Measurements from ENCODE around the gene INO80.
"Not testable (repeated sequence)": the region's sequence is repeated elsewhere in the genome, so short reads cannot be mapped to it uniquely, and the experiment has no call there.

INO80 gene

GRCh38 chr15:41121951-41122350, 5.9 kb upstream of the INO80 start:
- DNase-seq (ENCODE audit: low spot score) = no peak

- no peak for DNase-seq (ENCODE audit: low spot score)
These were observed 827 bp upstream of the INO80 start for GRCh38 chr15:41116962-41117252.

- no peak for DNase-seq (ENCODE audit: low spot score)
These were observed 396 bp downstream of the INO80 start for GRCh38 chr15:41115652-41116115.

GRCh38 chr15:41115161-41115651, 874 bp downstream of the INO80 start:
- DNase-seq (ENCODE audit: low spot score) = no peak

GRCh38 chr15:41106947-41107346, 9.1 kb downstream of the INO80 start:
- no peak for DNase-seq (ENCODE audit: low spot score)

- no peak for DNase-seq (ENCODE audit: low spot score)
These were observed 10.4 kb downstream of the INO80 start for GRCh38 chr15:41105348-41106334.

- DNase-seq (ENCODE audit: low spot score) = no peak
These were observed 11.8 kb downstream of the INO80 start for GRCh38 chr15:41104234-41104633.

- no peak for DNase-seq (ENCODE audit: low spot score)
These were observed 13.2 kb downstream of the INO80 start for GRCh38 chr15:41102854-41103253.

- DNase-seq (ENCODE audit: low spot score) = no peak
These were observed 19.9 kb downstream of the INO80 start for GRCh38 chr15:41096178-41096577.

GRCh38 chr15:41085029-41085428, 31.1 kb downstream of the INO80 start:
- no peak for DNase-seq (ENCODE audit: low spot score)

GRCh38 chr15:41080144-41080543, 35.9 kb downstream of the INO80 start:
- DNase-seq (ENCODE audit: low spot score) = no peak

- DNase-seq (ENCODE audit: low spot score) = no peak
These were observed 36.4 kb downstream of the INO80 start for GRCh38 chr15:41079717-41080116.

- DNase-seq (ENCODE audit: low spot score) = not testable (repeated sequence)
These were observed 37.2 kb downstream of the INO80 start for GRCh38 chr15:41078879-41079278.

- DNase-seq (ENCODE audit: low spot score) = no peak
These were observed 38.0 kb downstream of the INO80 start for GRCh38 chr15:41078125-41078524.

- no peak for DNase-seq (ENCODE audit: low spot score)
These were observed 43.1 kb downstream of the INO80 start for GRCh38 chr15:41073028-41073427.

GRCh38 chr15:41072013-41072412, 44.1 kb downstream of the INO80 start:
- no peak for DNase-seq (ENCODE audit: low spot score)

- no peak for DNase-seq (ENCODE audit: low spot score)
These were observed 49.6 kb downstream of the INO80 start for GRCh38 chr15:41066516-41066915.

- no peak for DNase-seq (ENCODE audit: low spot score)
These were observed 54.4 kb downstream of the INO80 start for GRCh38 chr15:41061667-41062066.

GRCh38 chr15:41060505-41060904, 55.6 kb downstream of the INO80 start:
- DNase-seq (ENCODE audit: low spot score) = no peak

GRCh38 chr15:41056810-41057209, 59.3 kb downstream of the INO80 start:
- no peak for DNase-seq (ENCODE audit: low spot score)

GRCh38 chr15:41055706-41056105, 60.4 kb downstream of the INO80 start:
- DNase-seq (ENCODE audit: low spot score) = no peak

GRCh38 chr15:41051139-41051538, 64.9 kb downstream of the INO80 start:
- DNase-seq (ENCODE audit: low spot score) = no peak

- no peak for DNase-seq (ENCODE audit: low spot score)
These were observed 67.2 kb downstream of the INO80 start for GRCh38 chr15:41048852-41049251.

- DNase-seq (ENCODE audit: low spot score) = no peak
These were observed 67.7 kb downstream of the INO80 start for GRCh38 chr15:41048397-41048796.
